Islet of Langerhans (tissue), 1 donor: ENCODE measurements around the gene KRTAP4-7.
"Not testable (repeated sequence)": the region's sequence is repeated elsewhere in the genome, so short reads cannot be mapped to it uniquely, and the experiment has no call there.

Experiments
- FAIRE-seq: peaks from one replicate; lab custom pipeline; 2011; peaks lifted over from hg19 to GRCh38; lab: Jason Lieb, UNC

Gene KRTAP4-7

DNA sequence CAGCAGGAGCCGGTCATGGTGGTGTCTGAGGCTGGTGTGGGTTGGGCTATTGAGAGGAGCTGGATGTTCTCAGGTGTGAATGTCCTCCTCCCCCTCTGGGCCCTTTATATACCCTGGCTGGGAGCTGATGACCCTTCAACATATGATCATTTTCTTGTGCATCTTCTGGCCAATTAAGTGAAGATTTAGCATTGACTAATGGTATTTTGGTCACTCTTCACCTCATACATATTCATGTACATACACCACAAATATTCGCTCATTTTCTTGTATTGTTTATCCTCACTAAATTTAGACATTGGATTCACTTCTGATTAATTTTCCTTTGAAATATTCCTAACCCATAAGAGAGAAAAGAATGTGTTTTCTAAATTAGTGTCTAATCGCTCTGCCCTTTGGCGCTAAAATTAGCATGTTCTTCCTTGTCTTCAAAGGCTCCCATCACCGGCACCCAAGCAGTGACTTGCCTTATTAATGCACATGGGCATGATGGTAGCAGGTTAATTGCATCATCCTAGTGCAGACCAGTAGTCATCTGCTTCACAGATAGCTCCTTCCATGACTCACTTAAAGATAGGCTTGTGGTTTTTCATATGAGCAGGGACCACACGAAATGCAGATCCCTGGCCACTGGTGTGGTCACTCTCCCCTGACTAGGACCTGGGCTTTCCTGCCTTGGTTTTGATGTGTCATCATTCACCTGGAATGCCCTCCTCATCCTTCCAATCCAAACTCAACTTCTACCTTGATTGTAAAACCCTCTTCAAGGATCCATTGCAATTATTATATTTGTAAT is 17.9 kb upstream of the KRTAP4-7 start, which contains the start of gene KRTAP2-4:
Gene KRTAP2-4, minus strand, starts transcription at position 51 of the 796 bp plus-strand sequence. Its CDS starts 34 bp downstream, at position 17.
- FAIRE-seq: no peak

- FAIRE-seq: no peak
Measured at GRCh38 chr17:41067281-41067680, 16.7 kb upstream of the KRTAP4-7 start.

- FAIRE-seq: no peak
Measured at GRCh38 chr17:41069031-41069430, 14.9 kb upstream of the KRTAP4-7 start.

- no peak for FAIRE-seq
Measured at GRCh38 chr17:41071606-41072360, 12.2 kb upstream of the KRTAP4-7 start.

GRCh38 chr17:41073676-41074075 is 10.3 kb upstream of the KRTAP4-7 start:
- FAIRE-seq: no peak

DNA sequence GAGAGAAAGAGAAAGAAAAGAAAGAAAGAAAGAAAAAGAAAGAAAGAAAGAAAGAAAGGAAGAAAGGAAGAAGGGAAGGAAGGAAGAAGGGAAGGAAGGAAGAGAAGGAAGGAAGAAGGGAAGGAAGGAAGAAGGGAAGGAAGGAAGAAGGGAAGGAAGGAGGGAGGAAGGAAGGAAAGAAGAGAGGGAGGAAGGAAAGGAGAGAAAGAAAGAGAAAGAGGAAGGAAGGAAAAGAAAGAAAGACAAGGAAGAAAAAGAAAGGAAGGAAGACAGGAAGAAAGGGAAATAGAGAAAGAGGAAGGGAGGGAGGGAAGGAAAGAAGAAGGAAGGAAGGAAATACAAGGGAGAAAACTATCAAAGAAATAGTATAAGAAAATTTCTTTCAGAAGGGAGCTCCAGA is 7.2 kb upstream of the KRTAP4-7 start:
- FAIRE-seq: no peak

- FAIRE-seq: no peak
Measured at GRCh38 chr17:41082626-41083025, 1.3 kb upstream of the KRTAP4-7 start.

DNA sequence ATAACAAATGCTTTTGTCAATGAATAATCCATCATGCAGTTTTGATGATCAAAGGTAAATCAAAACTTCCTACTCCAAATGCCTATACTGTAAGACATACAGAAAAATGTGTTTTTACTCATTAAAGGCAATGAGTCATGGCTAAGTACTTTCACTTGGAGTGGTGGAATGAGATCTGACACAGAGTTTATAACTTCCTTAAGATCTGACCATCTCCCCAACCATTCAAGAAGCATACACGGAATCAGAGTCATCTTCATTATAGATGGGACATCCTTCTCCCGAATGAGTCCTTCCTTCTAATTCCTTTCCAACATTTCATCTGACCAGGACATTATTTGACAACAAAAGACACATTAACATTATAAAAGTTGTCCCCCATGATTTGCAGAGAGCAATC is 523 bp upstream of the KRTAP4-7 start:
- not testable (repeated sequence) for FAIRE-seq

DNA sequence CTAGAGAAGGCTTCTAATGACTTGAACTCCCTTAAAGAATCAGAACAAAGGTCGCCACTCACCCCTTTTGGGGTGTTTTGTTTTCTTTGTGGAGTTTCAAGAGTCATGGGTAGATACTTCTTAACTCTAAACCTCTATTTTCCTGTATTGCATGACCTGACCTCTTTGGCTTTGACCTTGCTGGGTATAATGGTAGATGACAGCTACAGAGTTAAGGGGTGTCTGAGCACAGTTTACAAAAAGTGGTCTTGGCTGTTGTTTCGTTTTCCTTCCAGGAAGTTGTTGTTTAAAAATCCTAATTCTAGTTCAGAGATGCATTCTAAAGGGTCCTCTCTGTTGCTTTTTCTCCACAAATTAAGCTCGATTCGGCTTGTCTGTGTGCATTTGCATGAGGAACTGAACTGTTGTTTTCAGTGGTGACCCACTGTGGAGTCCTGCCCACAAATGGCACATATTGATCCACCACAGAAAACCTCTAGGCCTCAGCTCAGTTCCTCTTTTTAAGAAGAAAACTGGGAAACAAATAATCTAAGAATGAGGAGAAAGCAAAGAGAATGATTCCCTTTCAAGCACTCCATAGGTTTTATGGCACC is 4.9 kb downstream of the KRTAP4-7 start:
- not testable (repeated sequence) for FAIRE-seq

DNA sequence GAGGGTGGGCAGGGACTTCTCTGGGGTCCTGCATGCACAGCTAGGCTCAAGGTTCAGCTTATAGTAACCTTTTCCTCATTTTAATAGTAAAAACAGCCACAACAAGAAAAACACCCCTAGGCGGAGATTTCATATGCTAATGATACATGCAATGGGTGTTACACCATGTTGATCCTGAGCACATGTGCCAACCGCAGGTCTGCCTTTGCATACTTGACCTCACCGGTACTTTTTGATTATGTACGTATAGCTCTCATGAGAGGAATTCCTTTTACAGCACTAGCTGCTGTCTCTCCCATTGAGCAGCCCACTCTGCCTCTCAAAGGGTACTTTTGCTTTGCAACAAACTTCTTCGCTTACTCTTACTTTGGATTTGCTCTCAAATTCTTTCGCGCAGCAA is 12.1 kb downstream of the KRTAP4-7 start:
- FAIRE-seq: no peak

- no peak for FAIRE-seq
Measured at GRCh38 chr17:41098042-41098441, 14.1 kb downstream of the KRTAP4-7 start, which contains the start of gene KRTAP4-8. KRTAP4-8 (minus strand) TSS chr17:41098142; CDS start chr17:41098084, 58 bp downstream.

- FAIRE-seq: no peak
Measured at GRCh38 chr17:41098481-41098880, 14.5 kb downstream of the KRTAP4-7 start.

DNA sequence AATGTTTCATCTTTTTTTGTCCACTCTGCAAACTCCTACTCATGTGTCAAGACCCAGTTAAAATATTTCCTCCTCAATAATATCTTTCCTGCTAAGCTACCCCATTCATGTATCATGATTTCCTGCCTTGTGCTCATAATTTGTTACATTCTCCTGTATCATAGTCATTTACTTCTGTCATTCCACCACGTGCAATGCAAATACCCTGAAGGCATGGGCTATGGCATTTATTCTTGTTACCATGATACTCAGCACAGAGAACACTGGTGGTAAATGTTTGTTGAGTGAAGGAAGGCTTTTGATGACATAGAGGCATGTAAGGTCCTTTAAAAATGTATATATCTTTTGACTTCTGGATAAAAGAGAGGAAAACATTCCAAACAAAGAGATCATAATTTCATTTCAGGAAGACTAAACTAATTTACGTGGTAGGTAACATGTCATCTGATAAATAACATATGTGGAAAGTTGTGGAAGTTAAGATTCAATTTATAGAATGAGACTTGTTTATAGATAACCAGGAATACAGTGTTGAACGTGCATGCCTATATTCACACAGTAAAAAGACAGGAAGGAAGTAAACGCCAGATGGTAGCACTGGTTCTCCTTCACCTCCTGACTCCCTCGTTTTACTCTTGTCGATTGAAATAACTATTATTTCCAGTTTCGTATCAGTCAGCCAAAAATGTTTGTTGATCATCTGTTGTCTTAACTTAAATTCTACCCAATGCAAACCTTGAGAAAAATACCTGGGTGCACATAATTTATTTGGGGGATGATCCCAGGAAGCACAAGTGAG is 15.9 kb downstream of the KRTAP4-7 start:
- FAIRE-seq: not testable (repeated sequence)

GRCh38 chr17:41101586-41102259 is 17.8 kb downstream of the KRTAP4-7 start, which contains the start of gene KRTAP4-16:
KRTAP4-16 (minus strand) TSS chr17:41102209; CDS start chr17:41102209, 0 bp downstream.
- no peak for FAIRE-seq

DNA sequence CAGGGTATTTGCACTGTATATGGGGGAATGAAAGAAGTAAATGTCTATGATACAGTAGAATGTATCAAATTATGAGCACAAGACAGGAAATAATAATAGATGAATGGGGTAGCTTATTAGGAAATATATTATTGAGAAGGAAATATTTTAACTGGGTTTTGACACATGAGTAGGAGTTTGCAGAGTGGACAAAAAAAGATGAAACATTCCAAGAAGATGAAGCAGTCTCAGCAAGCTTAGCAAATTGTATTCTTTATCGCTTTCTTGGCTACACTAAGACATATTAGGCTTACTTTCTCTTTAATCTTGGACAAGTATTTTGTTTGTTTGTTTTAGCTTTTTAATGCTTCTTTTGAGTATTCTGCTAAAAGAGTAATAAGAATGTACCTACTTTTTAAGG is 19.9 kb downstream of the KRTAP4-7 start:
- FAIRE-seq: no peak

DNA sequence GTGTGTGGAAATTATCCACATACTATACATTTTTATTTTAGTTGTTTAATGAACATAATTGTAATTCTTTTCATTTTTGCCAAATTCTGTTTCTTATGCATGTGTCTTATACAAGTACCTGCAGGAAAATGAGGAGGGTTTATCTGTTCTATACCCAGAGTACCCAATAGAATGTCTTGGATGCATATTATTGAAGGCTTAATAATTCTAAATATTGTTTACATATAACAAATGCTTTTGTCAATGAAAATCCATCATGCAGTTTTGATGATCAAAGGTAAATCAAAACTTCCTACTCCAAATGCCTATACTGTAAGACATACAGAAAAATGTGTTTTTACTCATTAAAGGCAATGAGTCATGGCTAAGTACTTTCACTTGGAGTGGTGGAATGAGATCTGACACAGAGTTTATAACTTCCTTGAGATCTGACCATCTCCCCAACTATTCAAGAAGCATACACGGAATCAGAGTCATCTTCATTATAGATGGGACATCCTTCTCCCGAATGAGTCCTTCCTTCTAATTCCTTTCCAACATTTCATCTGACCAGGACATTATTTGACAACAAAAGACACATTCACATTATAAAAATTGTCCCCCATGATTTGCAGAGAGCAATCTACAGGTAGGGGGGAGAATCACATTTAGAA is 20.6 kb downstream of the KRTAP4-7 start:
- not testable (repeated sequence) for FAIRE-seq

DNA sequence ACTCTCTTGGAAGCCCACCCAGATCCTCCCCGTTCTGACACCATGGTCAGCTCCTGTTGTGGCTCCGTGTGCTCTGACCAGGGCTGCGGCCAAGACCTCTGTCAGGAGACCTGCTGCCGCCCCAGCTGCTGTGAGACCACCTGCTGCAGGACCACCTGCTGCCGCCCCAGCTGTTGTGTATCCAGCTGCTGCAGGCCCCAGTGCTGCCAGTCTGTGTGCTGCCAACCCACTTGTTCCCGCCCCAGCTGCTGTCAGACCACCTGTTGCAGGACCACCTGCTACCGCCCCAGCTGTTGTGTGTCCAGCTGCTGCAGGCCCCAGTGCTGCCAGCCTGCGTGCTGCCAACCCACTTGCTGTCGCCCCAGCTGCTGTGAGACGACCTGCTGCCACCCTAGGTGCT is 21.4 kb downstream of the KRTAP4-7 start, which contains the start of gene KRTAP4-9:
Gene KRTAP4-9, plus strand, starts transcription at position 43 of the 400 bp plus-strand sequence. Its CDS starts 0 bp downstream, at position 43.
- not testable (repeated sequence) for FAIRE-seq

- FAIRE-seq: no peak
Measured at GRCh38 chr17:41107941-41108450, 24.0 kb downstream of the KRTAP4-7 start.

DNA sequence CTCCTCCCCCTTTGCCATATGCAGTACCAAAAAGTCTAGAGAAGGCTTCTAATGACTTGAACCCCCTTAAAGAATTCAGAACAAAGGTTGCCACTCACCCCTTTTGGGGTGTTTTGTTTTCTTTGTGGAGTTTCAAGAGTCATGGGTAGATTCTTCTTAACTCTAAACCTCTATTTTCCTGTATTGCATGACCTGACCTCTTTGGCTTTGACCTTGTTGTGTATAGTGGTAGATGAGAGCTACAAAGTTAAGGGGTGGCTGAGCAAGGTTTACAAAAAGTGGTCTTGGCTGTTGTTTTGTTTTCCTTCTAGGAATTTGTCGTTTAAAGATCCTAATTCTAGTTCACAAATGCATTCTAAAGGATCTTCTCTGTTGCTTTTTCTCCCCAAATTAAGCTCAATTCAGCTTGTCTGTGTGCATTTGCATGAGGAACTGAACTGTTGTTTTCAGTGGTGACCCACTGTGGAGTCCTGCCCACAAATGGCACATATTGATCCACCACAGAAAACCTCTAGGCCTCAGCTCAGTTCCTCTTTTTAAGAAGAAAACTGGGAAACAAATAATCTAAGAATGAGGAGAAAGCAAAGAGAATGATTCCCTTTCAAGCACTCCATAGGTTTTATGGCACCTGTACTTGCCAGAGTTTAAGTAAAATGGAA is 24.9 kb downstream of the KRTAP4-7 start:
- not testable (repeated sequence) for FAIRE-seq
